ENCODE results near the gene BMP2K.

The BMP2K gene

DNA sequence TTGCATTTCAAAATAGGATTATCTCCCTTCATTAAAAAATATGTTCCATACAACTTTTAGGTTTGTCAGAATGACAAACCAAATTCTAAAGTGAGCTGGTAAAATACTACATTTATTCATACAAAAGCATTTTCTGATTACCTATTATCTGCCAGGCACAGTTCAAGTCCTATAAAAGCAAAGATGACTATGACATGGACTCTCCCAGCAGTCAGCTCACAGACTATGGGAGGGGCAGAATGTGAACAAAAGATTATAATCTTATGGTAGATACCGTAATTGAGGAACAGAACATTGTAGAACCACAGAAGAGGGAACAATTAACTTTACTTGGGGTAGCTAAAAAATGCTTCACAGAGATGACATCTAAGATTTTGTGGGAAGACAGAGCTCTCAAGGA is 150.7 kb downstream of the BMP2K start:
- Mint-ChIP-seq H3K36me3 (ENCODE audit: low read depth) (peaks cover 17% of the 10 kb centered on the region), H3K27me3 (no peaks in the 10 kb centered on the region), H3K27ac (no peak overlapping the region), H3K4me3 (no peak overlapping the region), H3K9me3 (no peaks in the 10 kb centered on the region), H3K4me1 (ENCODE audit: low read depth) (peaks cover 14% of the 10 kb centered on the region)
- intact Hi-C loops (cut with micrococcal nuclease): no loop called here

DNA sequence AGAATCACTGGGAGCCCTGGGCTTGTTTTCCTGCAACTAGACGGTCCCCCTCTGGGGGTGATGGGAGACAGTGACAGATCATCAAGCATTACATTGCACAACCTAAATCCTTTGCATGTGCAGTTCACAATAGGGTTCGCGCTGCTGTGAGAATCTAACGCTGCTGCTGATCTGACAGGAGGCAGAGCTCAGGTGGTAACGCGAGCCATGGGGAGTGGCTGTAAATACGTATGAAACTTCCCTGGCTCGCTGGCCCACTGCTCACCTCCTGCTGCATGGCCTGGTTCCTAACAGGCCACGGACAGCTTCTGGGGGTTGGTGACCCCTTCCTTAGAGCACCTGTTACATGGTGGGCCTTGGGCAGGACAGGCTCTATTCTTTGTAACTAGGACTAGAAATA is 152.7 kb downstream of the BMP2K start:
- H3K27ac Mint-ChIP-seq: no peak overlapping the region
- intact Hi-C loops (cut with micrococcal nuclease): no loop called here
- H3K9me3 Mint-ChIP-seq: no peaks in the 10 kb centered on the region
- H3K4me3 Mint-ChIP-seq: no peak overlapping the region
- H3K27me3 Mint-ChIP-seq: no peaks in the 10 kb centered on the region
- H3K36me3 Mint-ChIP-seq (ENCODE audit: low read depth): peaks cover 17% of the 10 kb centered on the region
- H3K4me1 Mint-ChIP-seq (ENCODE audit: low read depth): peaks cover 14% of the 10 kb centered on the region

DNA sequence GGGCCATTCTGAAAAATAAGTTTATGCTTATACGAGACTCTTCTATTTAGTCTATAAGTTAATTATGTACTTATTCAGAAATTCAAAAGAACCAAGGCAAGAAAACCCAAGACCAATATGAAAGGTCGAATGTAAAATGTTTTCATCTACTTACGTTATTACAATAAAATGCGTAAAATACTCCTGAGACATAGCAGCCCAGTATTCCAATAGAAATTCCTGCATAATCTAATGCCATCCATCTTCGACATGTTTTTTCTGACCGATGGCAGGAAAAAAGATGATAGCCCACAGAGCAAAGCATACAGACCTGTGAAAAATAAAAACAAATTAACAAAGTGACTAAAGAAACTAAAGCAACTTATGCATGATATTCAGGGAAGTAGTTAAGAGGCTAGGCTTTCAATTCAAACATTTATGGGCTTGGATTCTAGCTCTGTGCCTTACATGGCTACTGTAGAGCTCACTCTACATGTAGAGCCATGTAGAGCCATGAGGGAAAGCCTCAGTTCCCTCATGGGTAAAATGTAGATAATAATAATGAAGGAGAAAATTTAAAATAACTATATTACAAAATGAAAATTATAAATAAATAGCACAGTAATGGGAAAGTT is 154.0 kb downstream of the BMP2K start:
- Mint-ChIP-seq H3K9me3 (no peaks in the 10 kb centered on the region), H3K36me3 (ENCODE audit: low read depth) (peaks cover 17% of the 10 kb centered on the region), H3K4me3 (no peak overlapping the region), H3K27ac (no peak overlapping the region), H3K4me1 (ENCODE audit: low read depth) (peaks cover 14% of the 10 kb centered on the region), H3K27me3 (no peaks in the 10 kb centered on the region)
- intact Hi-C loops (cut with micrococcal nuclease): no loop called here

DNA sequence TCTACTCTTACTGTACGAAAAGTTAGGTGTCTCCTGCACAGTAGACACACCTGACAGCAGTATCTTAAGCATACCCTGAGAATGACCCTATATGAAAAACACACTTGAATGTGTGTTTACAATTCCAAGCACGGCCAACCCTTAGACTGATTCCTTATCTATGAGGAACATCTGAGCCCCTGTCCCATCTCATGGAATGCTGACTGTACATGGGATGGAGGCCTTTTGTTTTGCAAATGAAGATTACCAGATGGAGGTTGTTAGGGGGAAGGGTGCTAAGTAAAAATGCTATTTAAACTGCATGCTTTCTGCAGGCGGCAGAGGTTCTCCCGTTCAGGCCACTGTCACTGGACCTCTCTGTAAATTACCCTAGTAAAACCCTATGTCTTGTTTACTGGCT is 160.8 kb downstream of the BMP2K start:
- Mint-ChIP-seq H3K27me3 (peaks cover 8% of the 10 kb centered on the region), H3K4me1 (ENCODE audit: low read depth) (peaks cover 8% of the 10 kb centered on the region), H3K9me3 (no peaks in the 10 kb centered on the region), H3K27ac (no peak overlapping the region), H3K4me3 (no peak overlapping the region), H3K36me3 (ENCODE audit: low read depth) (no peaks in the 10 kb centered on the region)
- intact Hi-C loops (cut with micrococcal nuclease): no loop called here

DNA sequence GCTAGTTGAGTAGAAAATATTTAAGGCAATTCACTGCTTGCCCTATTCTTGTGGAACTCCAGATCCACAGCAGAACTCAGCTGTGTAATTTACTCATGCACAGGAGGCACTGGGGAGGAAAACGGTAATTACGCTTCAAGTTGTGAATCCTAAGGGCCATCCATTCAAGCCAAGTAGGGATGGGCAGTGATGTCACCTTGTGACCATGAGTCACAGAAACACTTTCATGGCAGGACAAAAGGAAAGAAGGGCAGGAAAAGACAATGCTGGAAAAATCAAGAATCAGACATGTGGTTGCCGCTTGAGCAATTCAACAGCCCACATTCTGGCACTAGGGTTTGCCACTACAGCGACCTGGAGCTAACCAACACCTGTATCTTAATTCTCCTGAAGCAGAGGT is 161.7 kb downstream of the BMP2K start:
- intact Hi-C loops (cut with micrococcal nuclease): no loop called here
- H3K9me3 Mint-ChIP-seq: no peaks in the 10 kb centered on the region

DNA sequence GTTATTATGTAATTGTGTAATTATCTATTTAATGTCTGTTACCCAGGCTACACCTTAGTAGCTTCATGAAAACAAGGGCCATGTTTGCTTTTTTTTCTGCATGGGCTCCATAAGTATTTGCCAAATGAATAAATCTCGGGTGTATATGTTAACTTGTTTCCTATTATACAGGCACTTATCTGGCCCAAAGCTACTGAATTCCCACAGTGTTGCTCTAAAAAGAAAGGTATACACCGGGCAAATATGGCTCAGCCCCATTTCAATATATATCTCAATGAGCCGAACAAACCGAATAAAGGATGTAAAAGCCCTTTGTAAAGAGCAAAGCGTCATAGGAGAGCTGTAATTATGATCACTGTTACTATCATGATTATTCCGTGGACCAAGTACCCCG is 162.3 kb downstream of the BMP2K start:
- Mint-ChIP-seq H3K36me3 (ENCODE audit: low read depth) (no peaks in the 10 kb centered on the region), H3K4me1 (ENCODE audit: low read depth) (peaks cover 22% of the 10 kb centered on the region), H3K9me3 (no peaks in the 10 kb centered on the region), H3K27ac (peak overlapping the region; percentile 75), H3K4me3 (peak overlapping the region; percentile 85), H3K27me3 (peaks cover 8% of the 10 kb centered on the region)
- intact Hi-C loops (cut with micrococcal nuclease): no loop called here

More for the DNA sequence above, 161.7 kb downstream of the BMP2K start:
- H3K4me1 Mint-ChIP-seq (ENCODE audit: low read depth): peaks cover 17% of the 10 kb centered on the region
- H3K27ac Mint-ChIP-seq: no peak overlapping the region
- peaks cover 8% of the 10 kb centered on the region for H3K27me3 Mint-ChIP-seq
- no peak overlapping the region for H3K4me3 Mint-ChIP-seq
- no peaks in the 10 kb centered on the region for H3K36me3 Mint-ChIP-seq (ENCODE audit: low read depth)

DNA sequence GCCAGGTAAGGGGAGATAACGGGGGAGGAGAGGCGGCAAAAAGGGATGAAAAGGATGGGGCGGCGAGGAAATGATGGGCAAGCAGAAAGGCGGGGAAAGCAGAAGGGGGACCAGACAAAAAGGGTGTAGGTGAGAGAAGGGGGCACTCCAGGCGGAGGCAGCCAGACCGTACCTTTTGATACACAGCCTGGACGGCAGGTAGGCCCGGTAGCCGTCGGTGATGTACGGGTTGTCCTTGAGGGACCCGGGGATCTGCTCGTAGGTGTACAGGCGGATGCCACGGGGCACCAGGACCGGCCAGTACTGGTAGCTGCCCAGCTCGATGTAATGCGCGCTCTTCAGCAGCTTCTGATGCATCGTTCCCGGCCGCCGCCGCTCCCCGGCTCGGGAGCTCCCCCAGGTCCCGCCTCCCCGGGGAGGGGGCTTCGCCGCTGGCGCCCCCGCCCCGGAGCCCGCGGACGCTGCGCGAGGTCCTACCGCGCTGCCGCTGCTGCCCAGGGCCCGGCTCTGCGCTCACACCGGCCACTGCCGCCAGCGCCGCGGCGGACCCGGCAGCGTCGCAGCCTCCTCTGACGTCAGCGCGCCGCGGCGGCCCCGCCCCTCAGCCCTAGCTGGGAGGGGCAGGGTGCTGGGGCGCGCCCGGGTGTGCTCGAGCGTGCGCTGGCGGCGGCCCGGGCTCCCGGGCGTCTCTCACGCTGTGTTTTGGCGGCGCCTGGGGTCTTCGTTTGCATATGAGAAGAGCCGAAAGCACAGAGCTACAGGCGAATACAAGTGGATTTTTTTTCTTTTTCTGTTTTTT is 162.9 kb downstream of the BMP2K start, which contains the start of gene PAQR3:
Gene PAQR3 (minus strand): TSS at position 571 of the 799 bp plus-strand sequence. CDS start 214 bp downstream, at position 357.
- H3K4me1 Mint-ChIP-seq (ENCODE audit: low read depth): peaks cover 28% of the 10 kb centered on the region
- peaks cover 8% of the 10 kb centered on the region for H3K27me3 Mint-ChIP-seq
- intact Hi-C loops (cut with micrococcal nuclease): no loop called here
- no peaks in the 10 kb centered on the region for H3K36me3 Mint-ChIP-seq (ENCODE audit: low read depth)
- peak within 1 kb of the TSS; percentile 75 for H3K27ac Mint-ChIP-seq
- H3K9me3 Mint-ChIP-seq: no peaks in the 10 kb centered on the region
- peak within 1 kb of the TSS; percentile 85 for H3K4me3 Mint-ChIP-seq

DNA sequence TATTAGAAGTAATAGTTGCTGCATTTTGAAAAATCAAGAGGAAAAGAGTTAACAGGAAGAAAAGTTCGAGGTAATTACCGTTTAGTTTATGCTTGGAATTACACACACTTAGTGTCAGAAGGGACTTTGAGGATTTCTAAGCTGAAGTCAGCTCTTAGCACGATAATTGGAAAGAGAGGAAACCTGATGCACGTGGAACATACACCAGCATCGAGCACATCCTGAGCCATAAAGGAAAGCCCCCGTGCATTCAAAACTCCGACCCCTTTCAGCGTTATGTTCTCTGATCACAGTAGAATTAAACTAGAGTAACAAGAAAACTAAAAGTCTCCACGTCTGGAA is 163.5 kb downstream of the BMP2K start:
- intact Hi-C loops (cut with micrococcal nuclease): loop anchor here (10.0 kb wide), 1 partner anchor 1255 kb away; the partner anchor contains the start of gene PRDM8
- Mint-ChIP-seq H3K27ac (peak overlapping the region; percentile 75), H3K4me1 (ENCODE audit: low read depth) (peaks cover 34% of the 10 kb centered on the region), H3K9me3 (no peaks in the 10 kb centered on the region), H3K4me3 (peak overlapping the region; percentile 85), H3K27me3 (peaks cover 11% of the 10 kb centered on the region), H3K36me3 (ENCODE audit: low read depth) (no peaks in the 10 kb centered on the region)

DNA sequence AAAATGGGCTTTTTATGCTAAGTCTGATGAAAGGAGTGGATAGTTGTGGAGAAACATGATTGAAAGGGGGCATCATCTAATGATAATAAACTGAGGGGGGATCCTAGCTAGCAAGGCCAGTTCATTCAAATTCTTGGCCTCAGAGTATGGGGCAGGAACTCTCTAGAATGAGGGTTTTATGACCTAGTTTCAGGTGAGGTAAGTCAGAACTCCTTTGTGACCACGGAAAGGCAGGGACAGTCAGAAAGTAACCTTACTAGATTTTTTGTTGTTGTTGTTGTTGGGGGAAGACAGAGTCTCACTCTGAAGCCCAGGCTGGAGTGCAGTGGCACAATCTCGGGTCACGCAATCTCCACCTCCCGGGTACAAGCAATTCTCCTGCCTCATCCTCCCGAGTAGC is 164.6 kb downstream of the BMP2K start:
- H3K27me3 Mint-ChIP-seq: peaks cover 14% of the 10 kb centered on the region
- intact Hi-C loops (cut with micrococcal nuclease): loop anchor here (10.0 kb wide), 1 partner anchor 1254 kb away; the partner anchor contains the start of gene PRDM8
- no peaks in the 10 kb centered on the region for H3K36me3 Mint-ChIP-seq (ENCODE audit: low read depth)
- no peaks in the 10 kb centered on the region for H3K9me3 Mint-ChIP-seq
- peaks cover 34% of the 10 kb centered on the region for H3K4me1 Mint-ChIP-seq (ENCODE audit: low read depth)
- no peak overlapping the region for H3K27ac Mint-ChIP-seq
- no peak overlapping the region for H3K4me3 Mint-ChIP-seq

DNA sequence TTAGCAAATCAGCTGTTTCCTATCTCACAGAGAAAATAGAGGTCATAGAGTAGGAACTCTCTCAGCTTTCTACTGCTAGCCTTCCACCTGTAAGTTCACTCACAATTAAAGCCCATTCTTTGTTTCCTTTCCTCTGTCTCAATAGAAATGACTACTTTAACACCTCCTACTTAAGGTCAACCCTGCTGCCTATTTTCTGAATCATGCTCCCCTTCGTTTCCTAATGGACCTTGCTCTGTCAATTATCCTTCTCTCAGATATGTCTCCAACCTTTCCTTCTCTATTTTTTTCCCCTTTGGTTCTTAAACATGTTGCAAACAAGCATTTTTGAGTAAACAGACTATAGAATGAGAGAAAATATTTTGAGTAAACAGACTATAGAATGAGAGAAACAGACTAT is 168.2 kb downstream of the BMP2K start:
- Mint-ChIP-seq H3K36me3 (ENCODE audit: low read depth) (no peaks in the 10 kb centered on the region), H3K9me3 (no peaks in the 10 kb centered on the region), H3K27ac (no peak overlapping the region), H3K4me1 (ENCODE audit: low read depth) (peaks cover 38% of the 10 kb centered on the region), H3K4me3 (no peak overlapping the region), H3K27me3 (peaks cover 9% of the 10 kb centered on the region)
- intact Hi-C loops (cut with micrococcal nuclease): loop anchor here (10.0 kb wide), 1 partner anchor 1250 kb away; the partner anchor contains the start of gene PRDM8

DNA sequence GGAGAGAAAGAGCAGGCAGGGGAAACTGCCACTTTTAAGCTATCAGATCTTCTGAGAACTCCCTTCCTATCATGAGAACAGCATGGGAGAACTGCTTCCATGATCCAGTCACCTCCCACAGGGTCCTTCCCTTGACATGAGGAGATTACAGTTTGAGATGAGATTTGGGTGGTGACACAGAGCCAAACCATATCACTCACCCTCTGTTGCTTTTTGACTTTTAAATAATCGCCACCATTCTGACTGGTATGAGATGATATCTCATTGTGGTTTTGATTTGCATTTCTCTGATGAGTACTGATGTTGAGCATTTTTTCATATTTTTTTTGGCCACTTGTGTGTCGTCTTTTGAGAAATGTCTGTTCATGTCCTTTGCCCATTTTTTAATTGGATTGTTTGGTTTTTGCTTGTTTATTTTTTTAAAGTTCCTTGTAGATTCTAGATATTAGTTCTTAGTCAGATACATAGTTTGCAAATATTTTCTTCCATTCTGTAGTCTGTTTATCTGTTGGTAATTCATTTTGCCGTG is 169.6 kb downstream of the BMP2K start:
- H3K9me3 Mint-ChIP-seq: no peaks in the 10 kb centered on the region
- no peaks in the 10 kb centered on the region for H3K36me3 Mint-ChIP-seq (ENCODE audit: low read depth)
- H3K4me3 Mint-ChIP-seq: no peak overlapping the region
- H3K27me3 Mint-ChIP-seq: peaks cover 7% of the 10 kb centered on the region
- intact Hi-C loops (cut with micrococcal nuclease): loop anchor here (10.0 kb wide), 1 partner anchor 1249 kb away; the partner anchor contains the start of gene PRDM8
- H3K4me1 Mint-ChIP-seq (ENCODE audit: low read depth): peaks cover 38% of the 10 kb centered on the region
- no peak overlapping the region for H3K27ac Mint-ChIP-seq

DNA sequence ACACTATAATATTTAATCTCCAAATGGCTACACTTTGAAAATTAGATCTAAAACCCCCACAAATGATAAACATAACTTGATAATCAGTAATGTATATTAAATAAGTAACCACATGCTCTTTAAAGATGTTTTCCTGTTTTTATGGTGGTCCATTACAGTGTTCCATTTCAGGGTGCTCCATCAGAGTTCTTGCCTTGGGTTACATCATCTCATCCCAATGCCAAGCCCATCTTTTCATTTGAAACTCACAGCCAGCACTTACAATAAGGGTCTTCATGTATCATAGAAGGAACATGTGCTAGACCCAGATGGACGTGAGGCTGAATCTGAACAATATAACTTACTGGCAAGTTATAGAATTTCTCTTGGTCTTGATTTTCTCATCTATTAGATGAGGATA is 173.6 kb downstream of the BMP2K start:
- H3K4me3 Mint-ChIP-seq: no peak overlapping the region
- no peaks in the 10 kb centered on the region for H3K9me3 Mint-ChIP-seq
- H3K36me3 Mint-ChIP-seq (ENCODE audit: low read depth): no peaks in the 10 kb centered on the region
- peaks cover 7% of the 10 kb centered on the region for H3K27me3 Mint-ChIP-seq
- peaks cover 10% of the 10 kb centered on the region for H3K4me1 Mint-ChIP-seq (ENCODE audit: low read depth)
- no peak overlapping the region for H3K27ac Mint-ChIP-seq
- intact Hi-C loops (cut with micrococcal nuclease): loop anchor here (5.0 to 10.0 kb wide), 4 partner anchors 628 to 1388 kb away; partner anchors contain the start of genes CFAP299 and PRDM8

DNA sequence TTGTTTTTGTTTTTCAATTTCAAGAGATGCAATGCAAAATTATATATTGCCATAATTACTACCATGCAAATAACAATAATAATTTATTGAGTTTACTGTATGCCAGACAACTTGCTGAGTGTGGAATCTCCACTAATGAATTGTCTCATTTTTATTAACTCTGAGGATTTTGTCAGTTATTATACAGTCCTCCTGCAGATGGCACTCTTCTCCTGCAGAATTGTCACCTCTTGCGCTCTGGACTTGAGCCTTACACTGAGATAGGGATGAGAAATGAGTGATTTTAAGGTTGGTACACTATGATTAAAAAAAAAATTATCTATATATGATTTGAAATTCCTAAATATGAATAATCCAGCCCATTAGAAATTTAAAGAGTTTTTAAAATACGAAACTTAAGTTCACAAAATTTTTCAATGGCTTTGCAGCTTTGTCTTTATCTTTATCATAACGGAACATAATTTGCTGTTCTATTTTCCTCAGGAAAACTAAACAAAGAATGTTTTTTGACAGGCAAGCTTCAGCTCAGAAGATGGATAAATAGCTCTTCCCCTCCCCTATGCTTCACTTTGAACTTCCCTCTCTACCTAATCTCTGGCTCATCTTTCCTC is 175.8 kb downstream of the BMP2K start:
- peaks cover 5% of the 10 kb centered on the region for H3K27me3 Mint-ChIP-seq
- intact Hi-C loops (cut with micrococcal nuclease): loop anchor here (5.0 kb wide), 3 partner anchors 625 to 1385 kb away; partner anchors contain the start of gene CFAP299
- no peak overlapping the region for H3K27ac Mint-ChIP-seq
- no peaks in the 10 kb centered on the region for H3K36me3 Mint-ChIP-seq (ENCODE audit: low read depth)
- H3K4me1 Mint-ChIP-seq (ENCODE audit: low read depth): peaks cover 3% of the 10 kb centered on the region
- H3K4me3 Mint-ChIP-seq: no peak overlapping the region
- H3K9me3 Mint-ChIP-seq: no peaks in the 10 kb centered on the region

DNA sequence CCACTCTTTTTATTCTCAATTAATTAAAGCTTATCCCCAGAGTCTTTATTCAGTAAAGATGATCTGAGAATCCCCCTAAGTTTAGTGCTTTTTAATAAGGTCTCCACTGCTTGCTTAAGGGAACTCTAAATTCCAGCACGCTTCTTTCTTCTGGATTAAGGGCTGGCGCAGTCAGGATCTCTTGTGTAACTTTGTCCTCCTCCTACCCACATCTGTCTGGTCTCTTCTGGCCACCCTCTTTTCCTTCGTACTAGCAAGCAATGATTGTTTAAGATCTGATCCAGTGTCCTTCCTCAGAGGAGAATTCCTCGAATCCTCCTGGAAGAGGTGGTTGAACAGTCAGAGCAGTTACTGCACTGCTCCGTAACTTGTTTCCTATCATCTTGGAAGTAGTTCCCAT is 177.1 kb downstream of the BMP2K start:
- H3K36me3 Mint-ChIP-seq (ENCODE audit: low read depth): no peaks in the 10 kb centered on the region
- H3K4me3 Mint-ChIP-seq: no peak overlapping the region
- intact Hi-C loops (cut with micrococcal nuclease): loop anchor here (5.0 kb wide), 3 partner anchors 624 to 1384 kb away; partner anchors contain the start of gene CFAP299
- no peak overlapping the region for H3K27ac Mint-ChIP-seq
- no peaks in the 10 kb centered on the region for H3K9me3 Mint-ChIP-seq
- H3K27me3 Mint-ChIP-seq: peaks cover 5% of the 10 kb centered on the region
- H3K4me1 Mint-ChIP-seq (ENCODE audit: low read depth): no peaks in the 10 kb centered on the region
